HG03460 (cell line): ENCODE measurements around the gene ZNF526.
"Not testable (repeated sequence)": the region's sequence is repeated elsewhere in the genome, so short reads cannot be mapped to it uniquely, and the experiment has no call there.

Source experiments
- ATAC-seq: cut with Tn5 transposase; IDR thresholded peaks from one replicate; pipeline ENCODE4 v1.9.1; 2021; ENCODE audit not compliant: unreplicated experiment

The ZNF526 gene

DNA sequence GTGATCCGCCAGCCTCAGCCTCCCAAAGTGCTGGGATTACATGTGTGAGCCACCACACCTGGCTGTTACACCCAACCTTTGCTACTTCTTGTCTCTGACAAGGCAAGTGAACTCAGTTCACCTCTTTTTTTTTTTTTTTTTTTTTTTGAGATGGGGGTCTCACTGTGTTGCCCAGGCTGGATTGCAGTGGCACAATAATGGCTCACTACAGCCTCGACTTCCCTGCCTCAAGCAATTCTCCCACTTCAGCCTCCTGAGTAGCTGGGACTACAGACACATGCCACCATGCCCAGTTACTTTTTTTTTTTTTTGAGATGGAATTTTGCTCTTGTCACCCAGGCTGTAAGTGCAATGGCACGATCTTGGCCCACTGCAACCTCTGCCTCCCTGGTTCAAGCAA is 37.7 kb downstream of the ZNF526 start:
- ATAC-seq: not testable (repeated sequence)

DNA sequence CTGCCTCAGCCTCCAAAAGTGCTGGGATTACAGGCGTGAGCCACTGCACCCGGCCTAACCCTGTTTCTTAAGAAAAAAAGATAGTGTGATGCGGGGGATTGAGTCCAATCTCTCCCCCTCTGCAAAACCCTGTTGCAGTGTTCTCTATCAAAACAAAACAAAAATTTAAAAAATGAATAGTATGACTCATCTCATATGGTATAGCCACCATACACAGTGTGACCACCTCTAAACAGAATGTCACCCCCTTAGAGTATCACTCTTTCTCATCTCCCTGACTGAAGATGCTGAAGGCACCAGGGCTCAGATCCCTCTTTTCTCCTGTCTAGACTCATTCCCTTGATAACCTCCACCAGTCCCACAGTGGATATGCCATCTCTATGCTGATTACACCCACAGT is 41.7 kb downstream of the ZNF526 start:
- ATAC-seq: no peak

DNA sequence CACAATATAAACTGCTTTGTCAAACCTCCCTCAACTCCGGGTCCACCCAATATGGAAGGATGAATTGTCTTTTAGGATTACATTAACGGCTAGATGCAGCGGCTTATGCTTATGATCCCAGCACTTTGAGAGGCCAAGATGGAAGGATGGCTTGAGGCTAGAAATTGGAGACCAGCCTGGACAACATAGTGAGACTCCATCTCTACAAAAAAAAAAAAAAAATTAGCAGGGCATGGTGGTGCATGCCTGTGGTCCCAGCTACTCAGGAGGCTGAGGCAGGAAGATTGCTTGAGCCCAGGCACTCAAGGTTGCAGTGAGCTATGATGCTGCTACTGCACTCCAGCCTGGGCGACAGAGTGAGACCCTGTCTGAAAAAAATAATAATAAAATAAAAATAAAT is 46.0 kb downstream of the ZNF526 start:
- not testable (repeated sequence) for ATAC-seq

DNA sequence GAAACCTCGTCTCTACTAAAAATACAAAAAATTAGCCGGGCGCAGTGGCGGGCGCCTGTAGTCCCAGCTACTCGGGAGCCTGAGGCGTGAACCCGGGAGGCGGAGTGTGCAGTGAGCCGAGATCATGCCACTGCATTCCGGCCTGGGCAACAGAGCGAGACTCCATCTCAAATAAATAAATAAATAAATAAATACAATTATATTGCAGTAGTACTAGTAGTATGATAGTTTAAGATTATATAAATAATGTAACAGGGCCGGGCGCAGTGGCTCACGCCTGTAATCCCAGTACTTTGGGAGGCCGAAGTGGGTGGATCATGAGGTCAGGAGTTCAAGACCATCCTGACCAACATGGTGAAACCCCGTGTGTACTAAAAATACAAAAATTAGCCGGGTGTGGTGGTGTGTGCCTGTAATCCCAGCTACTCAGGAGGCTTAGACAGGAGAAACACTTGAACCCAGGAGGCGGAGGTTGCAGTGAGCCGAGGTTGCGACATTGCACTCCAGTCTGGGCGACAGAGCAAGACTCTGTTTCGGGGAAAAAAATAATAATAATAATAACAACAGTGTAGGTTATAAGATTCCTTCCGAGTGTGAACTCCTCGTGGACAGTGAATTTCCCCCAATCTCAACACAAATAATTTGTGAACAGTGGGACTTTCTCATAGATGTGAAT is 47.0 kb downstream of the ZNF526 start:
- ATAC-seq: not testable (repeated sequence)

DNA sequence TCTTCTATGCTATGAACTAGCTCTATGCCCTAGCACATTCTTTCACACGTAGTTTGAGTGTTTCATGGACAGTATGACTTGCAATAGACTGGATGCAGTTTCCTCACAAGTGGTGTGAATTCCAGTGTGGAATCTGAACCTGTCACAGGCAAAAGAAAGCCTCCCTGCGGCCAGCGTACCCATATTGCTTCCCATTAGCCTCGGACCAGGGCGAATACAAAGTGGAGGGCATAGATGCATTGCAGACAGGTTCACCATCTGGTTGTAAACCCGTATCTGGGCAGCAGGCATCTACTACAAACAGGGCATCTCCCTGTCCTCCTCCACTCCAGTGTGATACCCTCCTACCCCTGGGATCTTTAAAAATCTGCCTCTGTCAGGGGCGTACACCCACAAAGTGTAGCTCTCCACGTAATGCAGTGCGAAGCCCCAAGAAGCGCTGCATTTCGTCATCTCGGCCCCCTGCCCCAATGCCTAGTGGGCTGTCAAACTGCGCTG is 47.6 kb downstream of the ZNF526 start:
- ATAC-seq: no peak

DNA sequence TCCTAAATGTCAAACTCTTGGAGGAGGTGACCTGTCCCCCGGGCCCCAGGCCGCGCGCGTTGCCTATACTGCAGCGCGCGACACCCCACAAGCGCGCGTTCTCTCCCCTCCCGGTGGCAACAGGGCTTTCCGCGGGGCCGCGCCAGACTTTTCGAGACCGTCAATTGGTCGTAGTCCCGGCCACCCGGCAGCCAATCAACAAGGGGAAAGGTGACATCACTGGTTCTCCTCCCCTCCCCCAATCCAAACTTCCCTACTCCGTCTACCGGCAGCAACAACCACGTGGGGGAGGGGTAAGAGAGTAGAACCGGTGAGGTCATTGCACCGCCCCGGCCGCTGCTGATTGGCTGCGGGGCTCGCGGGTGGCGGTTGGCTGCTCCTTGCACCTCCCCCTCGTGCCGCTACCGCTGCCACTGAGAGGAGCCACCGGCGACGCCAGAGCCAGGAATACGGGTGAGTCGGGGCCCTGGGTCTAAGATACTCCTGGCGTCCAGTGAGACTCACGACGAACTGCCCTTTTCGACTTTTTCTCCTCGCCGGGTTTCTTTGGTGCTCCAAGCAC is 48.1 kb downstream of the ZNF526 start:
- ATAC-seq: peak; percentile 47

DNA sequence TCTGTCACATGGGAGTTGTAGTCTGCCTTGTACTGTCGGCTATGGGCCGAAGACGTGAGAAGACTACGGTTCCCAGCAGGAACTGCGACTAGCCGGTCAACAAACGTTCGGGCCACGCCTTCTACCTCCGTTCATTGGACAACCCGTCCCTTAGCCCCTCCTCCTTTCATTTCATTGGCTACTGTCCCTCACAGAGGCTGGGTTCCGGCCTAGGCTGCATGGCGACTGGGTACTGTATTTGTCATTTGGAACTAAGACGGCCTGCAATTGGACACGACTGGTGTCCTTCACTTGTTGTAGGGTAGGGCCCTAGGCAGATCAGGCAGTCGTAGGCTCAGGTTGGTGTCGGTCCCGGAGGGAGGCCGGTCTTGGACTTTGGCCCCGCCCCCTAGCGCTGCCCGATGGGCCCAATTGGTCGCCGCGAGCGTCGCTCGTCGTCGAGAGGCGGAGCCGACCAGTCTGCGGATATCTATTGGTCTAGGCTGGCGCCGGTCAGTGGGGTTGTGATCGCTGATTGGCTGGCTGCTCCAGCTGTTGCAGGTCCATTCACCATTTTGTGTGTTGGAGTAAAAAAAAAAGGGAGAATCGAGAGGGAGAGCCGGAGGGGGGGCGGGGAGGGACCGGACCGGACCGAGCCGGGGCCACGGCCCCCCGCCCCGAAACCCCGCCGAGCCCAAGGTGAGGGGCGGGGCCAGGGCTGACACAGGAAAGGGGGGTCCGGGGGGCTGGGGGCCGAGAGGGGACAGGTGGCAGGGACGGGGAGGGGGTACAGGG is 48.8 kb downstream of the ZNF526 start, which contains the start of gene CIC:
CIC (plus strand) TSS at position 549 of the 774 bp plus-strand sequence. CDS start 2,532 bp downstream, outside the sequence.
- ATAC-seq: peak; percentile 68

DNA sequence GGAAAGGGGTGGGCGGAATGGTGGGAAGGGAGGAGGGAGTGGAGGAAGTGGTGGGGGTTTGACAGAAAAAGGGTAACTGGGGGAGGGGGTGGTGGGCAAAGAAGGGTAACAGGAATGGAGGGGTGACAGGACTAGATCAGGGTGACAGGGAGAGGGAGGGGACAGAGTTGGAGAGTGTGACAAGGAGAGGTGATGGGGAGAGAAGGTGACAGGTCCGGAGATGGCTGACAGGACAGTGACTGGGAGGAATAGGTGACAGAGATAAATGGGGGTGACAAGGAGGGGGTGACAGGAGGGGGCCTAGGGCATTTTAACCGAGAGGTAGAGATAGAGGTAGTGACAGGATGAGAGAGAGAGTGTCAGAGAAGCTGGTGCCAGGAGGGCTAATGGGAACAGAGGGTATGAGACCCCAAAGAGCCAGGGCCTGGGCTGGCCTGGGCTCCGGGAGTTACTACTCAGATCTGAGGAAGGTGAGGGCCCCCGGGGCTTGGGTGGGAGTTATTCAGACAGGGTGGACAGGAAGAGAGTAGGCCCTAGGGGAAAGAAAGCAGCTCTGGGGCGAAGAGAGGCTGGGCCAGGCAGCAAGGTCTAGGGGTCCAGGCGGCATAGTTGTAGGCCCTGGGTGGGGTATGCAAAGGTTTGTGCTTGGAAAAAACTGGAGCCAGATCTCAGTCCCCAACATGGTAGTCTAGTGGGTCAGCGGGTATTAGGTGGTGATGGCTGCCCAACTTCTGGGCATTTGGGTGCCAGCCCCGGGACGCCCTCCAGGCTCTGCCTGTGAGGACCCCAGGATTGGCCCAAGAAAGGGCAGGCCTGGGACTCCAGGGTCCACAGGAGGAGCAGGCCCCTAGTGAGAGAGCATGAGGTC is 49.6 kb downstream of the ZNF526 start:
- ATAC-seq: no peak

DNA sequence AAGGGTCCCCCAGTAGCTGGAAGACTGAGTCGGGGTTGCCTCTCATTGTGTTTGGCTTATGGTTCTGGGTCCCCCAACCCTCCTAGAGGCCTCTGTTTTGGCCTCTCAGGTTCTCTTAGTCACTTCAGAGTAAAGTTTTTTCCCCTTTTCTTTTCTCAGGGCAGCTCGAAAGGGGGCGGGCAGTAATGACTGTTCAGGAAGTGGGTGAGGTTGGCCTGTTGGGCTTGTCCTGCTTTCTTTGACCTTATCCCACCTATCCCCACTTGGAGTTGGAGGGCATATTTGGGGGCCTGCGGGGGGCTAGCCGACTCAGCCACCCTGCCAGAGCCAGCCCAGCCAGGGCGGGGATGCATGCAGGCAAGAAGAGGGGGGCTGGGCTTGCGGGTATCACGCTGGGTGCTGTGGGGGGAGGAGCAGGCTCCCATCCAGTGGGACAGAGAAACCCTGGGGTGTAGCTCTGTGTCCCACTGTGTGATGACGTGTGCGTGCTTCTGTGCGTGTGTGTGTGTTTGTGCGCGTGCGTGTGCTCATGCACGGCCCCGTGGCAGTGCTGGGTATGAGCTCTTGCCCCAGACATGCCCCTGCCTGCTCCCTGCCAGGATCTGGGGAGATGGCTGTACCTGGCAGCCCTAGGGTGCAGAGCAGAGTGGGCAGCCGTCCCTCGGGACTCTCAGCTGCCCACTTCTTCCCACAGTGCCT is 50.4 kb downstream of the ZNF526 start:
- no peak for ATAC-seq

DNA sequence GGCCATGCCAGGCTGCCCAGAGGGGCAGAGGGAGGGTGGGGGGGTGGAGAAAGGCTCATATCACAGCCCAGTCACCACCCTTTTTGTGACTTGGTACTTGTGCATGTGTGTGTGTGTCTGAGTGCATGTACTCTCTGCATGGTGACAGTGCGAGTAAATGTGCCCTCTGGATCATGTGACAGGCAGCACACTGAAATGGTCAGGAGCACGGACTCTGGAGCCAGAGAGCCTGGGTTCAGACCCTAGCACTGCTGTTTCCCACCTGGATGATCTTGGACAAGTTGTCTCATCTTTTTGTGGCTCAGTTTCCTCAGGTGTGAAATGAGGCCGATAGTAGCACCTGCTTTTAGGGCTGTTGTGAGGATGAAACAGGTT is 50.9 kb downstream of the ZNF526 start:
- no peak for ATAC-seq

DNA sequence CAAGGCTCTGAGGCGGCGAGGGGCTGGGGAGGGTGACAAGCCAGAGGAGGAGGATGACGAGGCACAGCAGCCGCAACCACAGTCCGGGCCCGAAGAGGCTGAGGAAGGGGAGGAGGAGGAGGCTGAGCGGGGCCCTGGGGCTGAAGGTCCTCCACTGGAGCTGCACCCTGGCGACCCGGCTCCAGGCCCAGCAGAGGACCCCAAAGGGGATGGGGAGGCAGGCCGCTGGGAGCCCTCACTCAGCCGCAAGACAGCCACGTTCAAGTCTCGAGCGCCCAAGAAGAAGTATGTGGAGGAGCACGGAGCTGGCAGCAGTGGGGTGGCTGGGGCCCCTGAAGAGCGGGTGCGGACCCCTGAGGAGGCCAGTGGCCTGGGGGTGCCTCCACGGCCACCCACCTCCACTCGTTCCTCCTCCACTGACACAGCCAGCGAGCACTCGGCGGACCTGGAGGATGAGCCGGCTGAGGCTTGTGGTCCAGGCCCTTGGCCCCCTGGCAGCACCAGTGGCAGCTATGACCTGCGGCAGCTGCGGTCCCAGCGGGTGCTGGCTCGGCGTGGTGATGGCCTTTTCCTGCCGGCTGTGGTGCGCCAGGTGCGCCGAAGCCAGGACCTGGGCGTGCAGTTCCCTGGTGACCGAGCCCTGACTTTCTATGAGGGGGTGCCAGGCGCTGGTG is 51.9 kb downstream of the ZNF526 start:
- ATAC-seq: no peak

DNA sequence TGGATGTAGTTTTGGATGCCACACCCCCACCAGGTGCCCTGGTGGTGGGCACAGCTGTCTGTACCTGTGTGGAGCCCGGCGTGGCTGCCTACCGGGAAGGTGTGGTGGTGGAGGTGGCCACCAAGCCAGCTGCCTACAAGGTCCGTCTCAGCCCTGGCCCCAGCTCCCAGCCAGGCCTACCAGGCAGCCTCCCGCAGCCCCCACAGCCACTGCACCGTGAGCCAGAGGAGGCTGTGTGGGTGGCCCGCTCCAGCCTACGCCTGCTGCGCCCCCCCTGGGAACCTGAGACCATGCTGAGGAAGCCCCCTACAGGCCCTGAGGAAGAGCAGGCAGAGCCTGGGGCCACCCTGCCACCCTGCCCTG is 52.4 kb downstream of the ZNF526 start:
- no peak for ATAC-seq

DNA sequence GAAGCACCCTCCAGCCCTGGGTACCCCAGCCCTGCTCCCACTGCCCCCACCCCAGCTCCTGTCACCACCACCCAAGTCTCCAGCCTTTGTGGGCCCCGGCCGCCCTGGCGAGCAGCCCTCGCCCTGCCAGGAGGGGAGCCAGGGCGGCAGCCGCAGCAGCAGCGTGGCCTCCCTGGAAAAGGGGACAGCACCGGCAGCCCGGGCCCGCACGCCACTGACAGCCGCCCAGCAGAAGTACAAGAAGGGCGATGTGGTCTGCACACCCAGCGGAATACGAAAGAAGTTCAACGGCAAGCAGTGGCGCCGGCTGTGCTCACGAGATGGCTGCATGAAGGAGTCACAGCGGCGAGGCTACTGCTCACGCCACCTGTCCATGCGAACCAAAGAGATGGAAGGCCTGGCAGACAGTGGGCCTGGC is 52.9 kb downstream of the ZNF526 start:
- no peak for ATAC-seq

DNA sequence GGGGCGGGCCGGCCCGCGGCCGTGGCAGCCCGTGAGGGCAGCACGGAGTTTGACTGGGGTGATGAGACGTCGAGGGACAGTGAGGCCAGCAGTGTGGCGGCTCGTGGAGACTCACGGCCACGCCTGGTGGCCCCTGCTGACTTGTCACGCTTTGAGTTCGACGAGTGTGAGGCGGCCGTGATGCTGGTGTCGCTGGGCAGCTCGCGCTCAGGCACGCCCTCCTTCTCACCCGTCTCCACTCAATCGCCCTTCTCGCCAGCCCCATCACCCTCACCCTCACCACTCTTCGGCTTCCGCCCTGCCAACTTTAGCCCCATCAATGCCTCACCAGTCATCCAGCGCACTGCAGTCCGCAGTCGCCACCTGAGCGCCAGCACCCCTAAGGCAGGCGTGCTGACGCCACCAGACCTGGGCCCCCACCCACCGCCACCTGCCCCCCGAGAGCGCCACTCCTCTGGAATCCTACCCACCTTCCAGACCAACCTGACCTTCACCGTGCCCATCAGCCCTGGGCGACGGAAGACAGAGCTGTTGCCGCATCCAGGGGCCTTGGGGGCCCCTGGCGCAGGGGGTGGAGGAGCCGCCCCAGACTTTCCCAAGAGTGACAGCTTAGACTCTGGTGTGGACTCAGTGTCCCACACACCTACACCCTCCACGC is 53.4 kb downstream of the ZNF526 start:
- ATAC-seq: no peak

DNA sequence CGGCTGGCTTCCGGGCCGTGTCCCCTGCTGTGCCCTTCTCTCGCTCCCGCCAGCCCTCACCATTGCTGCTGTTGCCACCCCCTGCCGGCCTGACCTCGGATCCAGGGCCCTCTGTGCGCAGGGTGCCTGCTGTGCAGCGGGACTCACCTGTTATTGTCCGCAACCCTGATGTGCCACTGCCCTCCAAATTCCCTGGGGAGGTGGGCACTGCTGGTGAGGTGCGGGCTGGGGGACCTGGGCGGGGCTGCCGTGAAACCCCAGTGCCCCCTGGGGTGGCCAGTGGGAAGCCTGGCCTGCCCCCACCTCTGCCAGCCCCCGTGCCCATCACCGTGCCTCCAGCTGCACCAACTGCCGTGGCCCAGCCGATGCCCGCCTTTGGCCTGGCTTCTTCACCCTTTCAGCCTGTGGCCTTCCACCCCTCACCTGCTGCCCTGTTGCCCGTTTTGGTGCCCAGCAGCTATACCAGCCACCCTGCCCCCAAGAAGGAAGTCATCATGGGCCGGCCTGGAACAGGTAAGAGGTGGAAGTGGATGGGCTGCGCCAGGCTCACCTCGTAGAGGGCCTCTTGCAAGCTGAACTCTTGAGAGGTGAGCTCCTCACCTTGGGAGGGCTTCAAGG is 54.1 kb downstream of the ZNF526 start:
- ATAC-seq: no peak

DNA sequence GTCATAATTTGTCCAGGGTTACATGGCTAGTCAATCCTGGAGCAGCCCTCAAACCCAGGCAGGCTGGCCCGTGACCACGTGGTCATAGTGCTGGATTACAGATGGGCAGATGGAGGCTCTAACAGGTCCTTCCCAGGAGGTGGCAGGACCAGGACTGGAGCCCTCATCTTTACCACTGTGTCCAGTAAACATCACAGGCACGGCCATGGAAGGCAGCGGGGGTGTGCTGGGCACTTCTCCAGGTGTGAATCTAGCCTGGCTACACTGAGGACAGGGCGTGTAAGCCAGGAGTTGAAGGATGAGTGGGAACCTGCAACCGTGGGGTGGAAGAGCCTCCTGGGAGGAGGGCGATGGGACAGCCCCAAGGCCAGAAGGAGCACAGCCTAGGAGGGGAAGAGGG is 55.0 kb downstream of the ZNF526 start:
- ATAC-seq: no peak

DNA sequence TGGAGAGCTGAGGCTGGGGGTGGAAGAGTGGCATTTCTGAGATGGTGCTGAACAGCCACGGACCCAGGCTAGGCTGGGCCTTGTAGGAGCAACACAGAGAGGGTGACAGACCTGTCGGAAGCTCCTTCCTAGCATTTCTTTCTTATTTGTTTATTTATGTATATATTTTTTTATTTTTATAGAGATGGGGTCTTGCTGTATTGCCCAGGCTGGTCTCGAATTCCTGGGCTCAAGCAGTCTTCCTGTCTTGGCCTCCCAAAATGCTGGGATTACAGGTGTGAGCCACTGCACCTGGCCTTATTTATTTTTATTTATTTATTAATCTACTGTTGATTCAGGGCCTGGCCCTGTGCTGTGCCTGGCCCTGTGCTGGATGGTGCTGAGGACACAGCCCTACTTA is 55.4 kb downstream of the ZNF526 start:
- ATAC-seq: no peak

DNA sequence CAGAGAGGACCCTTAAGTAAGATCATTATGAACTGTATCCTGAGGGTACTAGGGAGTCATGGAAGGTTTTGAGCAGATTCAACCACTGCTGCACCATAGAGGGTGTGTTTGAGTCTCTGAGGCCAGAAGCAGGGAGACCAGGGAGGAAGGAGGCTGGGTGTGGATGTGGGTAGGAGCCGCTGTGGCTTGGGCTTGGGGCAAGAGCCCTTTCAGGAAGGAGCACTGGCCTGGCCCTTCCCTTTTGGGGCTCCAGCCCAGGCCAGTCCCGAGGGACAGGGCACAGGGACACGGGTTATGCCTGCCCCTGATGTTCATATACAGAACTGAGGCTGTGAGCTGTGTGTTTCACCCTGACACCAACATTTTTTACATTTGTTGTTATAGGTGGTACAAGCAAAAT is 56.2 kb downstream of the ZNF526 start:
- no peak for ATAC-seq

DNA sequence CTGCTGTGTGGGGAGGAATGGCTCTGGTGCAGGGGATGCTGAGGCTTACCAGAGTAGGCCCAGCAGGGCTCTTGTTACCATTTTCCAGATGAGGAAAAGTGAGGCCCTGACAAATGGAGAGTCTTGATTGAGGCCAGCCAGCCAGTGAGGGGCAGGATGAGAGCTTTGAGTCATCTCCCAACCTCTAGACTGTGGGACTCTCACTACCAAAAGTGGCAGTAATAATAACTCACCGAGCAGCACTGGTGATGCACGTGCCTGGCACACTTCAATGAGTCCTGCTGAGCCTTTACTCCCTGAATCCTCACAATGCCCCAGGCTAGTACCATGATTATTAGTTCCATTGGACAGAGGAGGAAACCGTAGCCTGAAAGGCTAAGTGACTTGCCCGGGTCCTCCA is 56.7 kb downstream of the ZNF526 start:
- no peak for ATAC-seq
